ENCODE measurements around the gene SLC5A10.

The SLC5A10 gene

DNA sequence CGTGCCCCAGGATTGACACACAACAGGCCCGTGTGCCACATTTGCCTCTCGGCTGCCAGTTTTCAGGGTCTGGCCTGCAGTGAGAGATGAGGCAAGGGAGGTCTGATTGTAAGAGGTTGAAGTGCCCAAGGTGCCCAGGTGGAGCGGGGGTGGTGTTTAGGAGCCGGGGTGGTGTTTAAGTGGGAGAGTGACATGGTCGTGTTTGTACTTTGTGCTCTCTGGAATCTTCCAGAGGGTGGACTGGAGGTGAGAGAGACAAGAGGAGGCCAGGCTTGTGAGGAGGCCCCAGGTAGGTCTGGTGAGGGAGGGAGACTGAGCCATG is 10.5 kb downstream of the SLC5A10 start:
- Histone ChIP-seq H3K9ac (ENCODE audit: low read depth, low read length) (no peak overlapping the region), H2AFZ (ENCODE audit: low read depth, low read length) (no peak overlapping the region), H3K9me3 (ENCODE audit: insufficient read depth, low read length, severe bottlenecking) (no peaks in the 10 kb centered on the region), H3K4me1 (ENCODE audit: insufficient read depth, low read length) (no peaks in the 10 kb centered on the region), H3K79me2 (ENCODE audit: insufficient read depth, low read length) (no peaks in the 10 kb centered on the region), H3K27me3 (ENCODE audit: insufficient read depth, low read length, poor library complexity) (no peaks in the 10 kb centered on the region), H3K36me3 (ENCODE audit: insufficient read depth, low read length) (no peaks in the 10 kb centered on the region), H3K27ac (ENCODE audit: low read length) (no peak overlapping the region), H3K4me2 (ENCODE audit: insufficient read depth, low read length) (no peak overlapping the region), H3K4me3 (ENCODE audit: low read depth in 1 of 2, low read length in 2 of 2) (no peak overlapping the region), H4K20me1 (ENCODE audit: insufficient read depth, low read length) (peaks cover 14% of the 10 kb centered on the region)
- ATAC-seq (ENCODE audit: insufficient read depth, low read depth) (no peak), DNase-seq (no peak)
- TF ChIP-seq EZH2 (IDR thresholded peaks at IDR 0.05; ENCODE audit: borderline replicate concordance, low read depth, low read length, severe bottlenecking) (no peak), CTCF (IDR thresholded peaks at IDR 0.05; ENCODE audit: borderline replicate concordance, extremely low read depth, low read length, poor library complexity, severe bottlenecking) (no peak)

DNA sequence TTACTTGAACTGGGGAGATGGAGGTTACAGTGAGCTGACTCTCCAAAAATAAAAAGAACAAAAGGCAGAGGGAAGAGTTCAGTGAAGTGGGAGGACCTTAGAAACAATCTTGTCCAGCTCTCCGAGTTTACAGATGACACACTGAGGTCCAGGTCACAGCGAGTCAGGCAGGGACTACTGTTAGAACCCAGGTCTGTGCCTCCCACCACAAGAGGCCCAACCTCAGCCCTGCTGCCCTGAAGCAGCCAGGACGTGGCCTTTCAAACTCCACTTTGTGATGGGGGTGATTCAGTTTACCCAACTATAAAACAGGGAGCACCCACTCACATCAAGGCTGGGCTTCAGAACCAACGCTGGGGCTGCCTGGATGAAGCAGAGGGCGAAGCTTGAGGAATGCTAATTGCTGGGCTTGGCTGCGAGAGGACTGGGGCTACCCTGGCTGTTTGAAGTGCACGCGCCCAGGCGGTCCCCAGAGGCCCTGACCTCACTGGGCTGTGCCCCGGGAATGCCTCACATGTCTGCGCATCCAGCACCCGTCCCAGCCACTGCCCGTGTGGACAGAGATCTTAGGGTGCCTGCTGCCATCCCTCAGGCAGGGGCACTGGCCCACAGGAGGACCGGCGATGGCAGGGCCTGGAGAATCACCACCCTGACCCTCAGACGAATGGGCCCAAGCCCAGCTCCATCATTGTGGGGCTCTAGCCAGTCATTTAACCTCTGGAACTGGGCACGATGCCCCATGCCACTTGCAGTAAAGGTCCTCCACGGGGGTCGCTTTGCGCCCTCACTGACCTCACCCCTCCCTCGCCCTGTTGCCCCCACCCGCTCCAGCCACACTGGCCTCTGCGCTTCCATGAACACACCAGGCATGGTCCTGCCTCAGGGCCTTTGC is 11.4 kb downstream of the SLC5A10 start:
- no peak overlapping the region for H3K4me2 ChIP-seq (ENCODE audit: insufficient read depth, low read length)
- H3K9ac ChIP-seq (ENCODE audit: low read depth, low read length) = no peak overlapping the region
- TF ChIP-seq CTCF (IDR thresholded peaks at IDR 0.05; ENCODE audit: borderline replicate concordance, extremely low read depth, low read length, poor library complexity, severe bottlenecking) (no peak), EZH2 (IDR thresholded peaks at IDR 0.05; ENCODE audit: borderline replicate concordance, low read depth, low read length, severe bottlenecking) (no peak)
- H2AFZ ChIP-seq (ENCODE audit: low read depth, low read length) = no peak overlapping the region
- no peaks in the 10 kb centered on the region for H3K4me1 ChIP-seq (ENCODE audit: insufficient read depth, low read length)
- DNase-seq = no peak
- no peak overlapping the region for H3K27ac ChIP-seq (ENCODE audit: low read length)
- H3K27me3 ChIP-seq (ENCODE audit: insufficient read depth, low read length, poor library complexity) = no peaks in the 10 kb centered on the region
- no peaks in the 10 kb centered on the region for H3K79me2 ChIP-seq (ENCODE audit: insufficient read depth, low read length)
- no peaks in the 10 kb centered on the region for H3K36me3 ChIP-seq (ENCODE audit: insufficient read depth, low read length)
- no peak for ATAC-seq (ENCODE audit: insufficient read depth, low read depth)
- peaks cover 18% of the 10 kb centered on the region for H4K20me1 ChIP-seq (ENCODE audit: insufficient read depth, low read length)
- H3K4me3 ChIP-seq (ENCODE audit: low read depth in 1 of 2, low read length in 2 of 2) = no peak overlapping the region
- no peaks in the 10 kb centered on the region for H3K9me3 ChIP-seq (ENCODE audit: insufficient read depth, low read length, severe bottlenecking)

DNA sequence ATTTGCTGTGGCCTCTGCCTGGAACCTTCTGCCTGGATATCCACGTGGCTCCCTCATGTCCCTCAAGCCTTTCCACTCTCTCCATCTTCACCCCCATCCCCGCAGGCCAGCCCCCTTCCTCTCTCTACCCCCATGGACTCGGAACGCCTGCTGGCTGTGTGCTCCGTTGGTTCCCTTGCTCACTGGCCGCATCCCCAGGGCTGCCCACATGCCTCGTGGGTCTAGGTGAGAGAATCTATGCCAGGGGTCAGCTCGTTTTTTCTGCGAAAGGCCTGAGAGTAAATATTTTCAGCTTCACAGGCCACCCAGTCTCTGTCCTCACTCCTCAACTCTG is 12.0 kb downstream of the SLC5A10 start:
- DNase-seq (no peak), ATAC-seq (ENCODE audit: insufficient read depth, low read depth) (no peak)
- Histone ChIP-seq H2AFZ (ENCODE audit: low read depth, low read length) (no peak overlapping the region), H3K27ac (ENCODE audit: low read length) (no peak overlapping the region), H3K27me3 (ENCODE audit: insufficient read depth, low read length, poor library complexity) (no peaks in the 10 kb centered on the region), H3K36me3 (ENCODE audit: insufficient read depth, low read length) (no peaks in the 10 kb centered on the region), H3K79me2 (ENCODE audit: insufficient read depth, low read length) (no peaks in the 10 kb centered on the region), H3K4me3 (ENCODE audit: low read depth in 1 of 2, low read length in 2 of 2) (no peak overlapping the region), H4K20me1 (ENCODE audit: insufficient read depth, low read length) (peaks cover 18% of the 10 kb centered on the region), H3K9me3 (ENCODE audit: insufficient read depth, low read length, severe bottlenecking) (no peaks in the 10 kb centered on the region), H3K4me2 (ENCODE audit: insufficient read depth, low read length) (no peak overlapping the region), H3K9ac (ENCODE audit: low read depth, low read length) (no peak overlapping the region), H3K4me1 (ENCODE audit: insufficient read depth, low read length) (no peaks in the 10 kb centered on the region)
- TF ChIP-seq CTCF (IDR thresholded peaks at IDR 0.05; ENCODE audit: borderline replicate concordance, extremely low read depth, low read length, poor library complexity, severe bottlenecking) = no peak
- TF ChIP-seq EZH2 (IDR thresholded peaks at IDR 0.05; ENCODE audit: borderline replicate concordance, low read depth, low read length, severe bottlenecking) = no peak

Data from DND-41 (cell line).